Sigmoid colon (tissue), 4 donors: Measurements from ENCODE around the gene FANK1.

ENCODE experiments used
- EP300 ChIP-seq, 4 donors: sonication (generic); formaldehyde crosslinking; IDR thresholded peaks; one replicate each; pipeline ENCODE4 v1.6.1; 2017; ENCODE audit warnings: antibody characterized with exemption in 4 of 4
- POLR2A ChIP-seq, 2 donors: fragments of 450-650 bp; IDR thresholded peaks; one replicate each; pipeline ENCODE4 v1.6.1; 2016; ENCODE audit warnings: antibody characterized with exemption in 2 of 2, mild to moderate bottlenecking in 2 of 2, moderate library complexity in 2 of 2
- POLR2AphosphoS5 ChIP-seq, 4 donors: sonication (generic); formaldehyde crosslinking; IDR thresholded peaks; one replicate each; pipeline ENCODE4 v1.6.1; 2017; ENCODE audit warnings: antibody characterized with exemption in 4 of 4
- TF ChIP-seq, protein P1 (sequence below), 4 experiments: fragments of 450-650 bp in 3 of 4; fragments of 200-600 bp in 1 of 4; IDR thresholded peaks; one replicate each; pipeline ENCODE4 v1.5.1; 2016 to 2019; ENCODE audit warnings: antibody characterized with exemption in 4 of 4, mild to moderate bottlenecking in 3 of 4, moderate library complexity in 2 of 4

- TF ChIP-seq, protein P1, sequence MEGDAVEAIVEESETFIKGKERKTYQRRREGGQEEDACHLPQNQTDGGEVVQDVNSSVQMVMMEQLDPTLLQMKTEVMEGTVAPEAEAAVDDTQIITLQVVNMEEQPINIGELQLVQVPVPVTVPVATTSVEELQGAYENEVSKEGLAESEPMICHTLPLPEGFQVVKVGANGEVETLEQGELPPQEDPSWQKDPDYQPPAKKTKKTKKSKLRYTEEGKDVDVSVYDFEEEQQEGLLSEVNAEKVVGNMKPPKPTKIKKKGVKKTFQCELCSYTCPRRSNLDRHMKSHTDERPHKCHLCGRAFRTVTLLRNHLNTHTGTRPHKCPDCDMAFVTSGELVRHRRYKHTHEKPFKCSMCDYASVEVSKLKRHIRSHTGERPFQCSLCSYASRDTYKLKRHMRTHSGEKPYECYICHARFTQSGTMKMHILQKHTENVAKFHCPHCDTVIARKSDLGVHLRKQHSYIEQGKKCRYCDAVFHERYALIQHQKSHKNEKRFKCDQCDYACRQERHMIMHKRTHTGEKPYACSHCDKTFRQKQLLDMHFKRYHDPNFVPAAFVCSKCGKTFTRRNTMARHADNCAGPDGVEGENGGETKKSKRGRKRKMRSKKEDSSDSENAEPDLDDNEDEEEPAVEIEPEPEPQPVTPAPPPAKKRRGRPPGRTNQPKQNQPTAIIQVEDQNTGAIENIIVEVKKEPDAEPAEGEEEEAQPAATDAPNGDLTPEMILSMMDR (IDR thresholded peaks at IDR 0.05), result no peak
- TF ChIP-seq POLR2A (IDR thresholded peaks at IDR 0.05) (no peak), EP300 (IDR thresholded peaks at IDR 0.05) (no peak), POLR2AphosphoS5 (IDR thresholded peaks at IDR 0.05) (no peak)
Observed at GRCh38 chr10:125866421-125867029, 29.8 kb upstream of the FANK1 start.
